Keratinocyte (primary cell): ENCODE data around the gene CLEC16A. TPM values are rescaled to one million over a fixed set of nuclear protein-coding genes. Genes with fewer than 3 reads are reported as not detected.

Experiments used
- DNase-seq: peaks from one replicate; pipeline ENCODE4 v3.0.0-alpha.2; 2011; ENCODE audit warnings: low read depth, missing footprints, low spot score
- FAIRE-seq: peaks from 2 replicates; lab custom pipeline; 2011; peaks lifted over from hg19 to GRCh38; lab: Jason Lieb, UNC
- H2AFZ ChIP-seq: 2 replicates; pipeline ENCODE4 v1.6.0; 2012; ENCODE audit warnings: low read length, control low read depth, inconsistent platforms; ENCODE audit not compliant: control insufficient read depth
- H3K27ac ChIP-seq: 2 replicates; pipeline ENCODE4 v1.5.1; 2011; ENCODE audit warnings: low read length; ENCODE audit not compliant: control insufficient read depth, insufficient read depth
- H3K27me3 ChIP-seq: 3 replicates; pipeline ENCODE4 v1.6.0; 2011; ENCODE audit warnings: low read length; ENCODE audit not compliant: control insufficient read depth, insufficient read depth; ENCODE audit errors: extremely low read depth
- H3K36me3 ChIP-seq, 2 experiments: 2 replicates in 1 of 2; 3 replicates in 1 of 2; pipeline ENCODE4 v1.5.1; 2011; ENCODE audit warnings: low read length in 2 of 2, mild to moderate bottlenecking in 1 of 2; ENCODE audit not compliant: control insufficient read depth in 2 of 2, insufficient read depth in 2 of 2; ENCODE audit errors: extremely low read depth in 1 of 2
- H3K4me1 ChIP-seq: 3 replicates; pipeline ENCODE4 v1.5.1; 2011; ENCODE audit warnings: low read length; ENCODE audit not compliant: control insufficient read depth, insufficient read depth; ENCODE audit errors: extremely low read depth
- H3K4me2 ChIP-seq: 3 replicates; pipeline ENCODE4 v1.6.0; 2011; ENCODE audit warnings: low read depth, low read length; ENCODE audit not compliant: control insufficient read depth, insufficient read depth; ENCODE audit errors: extremely low read depth
- H3K4me3 ChIP-seq, 3 experiments: fragments of 200-600 bp in 1 of 3; sonication (generic) in 1 of 3; 2 replicates in 2 of 3; 3 replicates in 1 of 3; pipeline ENCODE4 v1.5.1; 2011 to 2016; ENCODE audit warnings: low read length in 3 of 3, mild to moderate bottlenecking in 3 of 3, control low read depth in 2 of 3, inconsistent platforms in 1 of 3, low read depth in 1 of 3, mixed read lengths in 1 of 3, mixed run types in 1 of 3, moderate library complexity in 1 of 3; ENCODE audit not compliant: control insufficient read depth in 2 of 3, insufficient read depth in 2 of 3; ENCODE audit errors: extremely low read depth in 1 of 3
- H3K79me2 ChIP-seq: 2 replicates; pipeline ENCODE4 v1.6.0; 2012; ENCODE audit warnings: low read length; ENCODE audit not compliant: control insufficient read depth, insufficient read depth
- H3K9ac ChIP-seq: 3 replicates; pipeline ENCODE4 v1.6.0; 2011; ENCODE audit warnings: low read length; ENCODE audit not compliant: control insufficient read depth, insufficient read depth; ENCODE audit errors: extremely low read depth
- H3K9me1 ChIP-seq: 3 replicates; pipeline ENCODE4 v1.6.0; 2011; ENCODE audit warnings: low read length; ENCODE audit not compliant: control insufficient read depth, insufficient read depth; ENCODE audit errors: extremely low read depth
- H3K9me3 ChIP-seq: 2 replicates; pipeline ENCODE4 v1.5.1; 2012; ENCODE audit warnings: low read depth, low read length; ENCODE audit not compliant: control insufficient read depth
- H4K20me1 ChIP-seq: 3 replicates; pipeline ENCODE4 v1.6.0; 2011; ENCODE audit warnings: low read length; ENCODE audit not compliant: control insufficient read depth, insufficient read depth; ENCODE audit errors: extremely low read depth
- CTCF ChIP-seq, 3 experiments: IDR thresholded peaks in 1 of 3; conservative IDR thresholded peaks in 1 of 3; optimal IDR thresholded peaks in 1 of 3; 2 replicates in 2 of 3; 3 replicates in 1 of 3; pipeline versions ENCODE3 to v1.5.1; 2011; ENCODE audit warnings: low read length in 3 of 3, mild to moderate bottlenecking in 3 of 3, moderate library complexity in 2 of 3, control low read depth in 1 of 3, inconsistent platforms in 1 of 3; ENCODE audit not compliant: insufficient read depth in 2 of 3; ENCODE audit errors: extremely low read depth in 1 of 3
- EZH2 ChIP-seq: IDR thresholded peaks from one replicate; pipeline ENCODE4 v1.6.1; 2012; ENCODE audit warnings: inconsistent platforms, mild to moderate bottlenecking, low read length, moderate library complexity
- dilution Hi-C: fragments of 300-500 bp; cut with MboI; formaldehyde crosslinking; loops from one replicate; pipeline ENCODE4 v1.7.0; 2020; ENCODE audit warnings: low sequenced_read_pairs; ENCODE audit not compliant: extremely low pct_ligation_motif_present
- polyA plus RNA-seq, 5 experiments: library from polyadenylated mRNA; depleted of rRNA in 3 of 5; stranded (reverse) in 3 of 5; stranded (forward) in 1 of 5; unstranded in 1 of 5; fragments of >200 nt; gene quantifications; 1 replicate in 1 of 5; 2 replicates in 3 of 5; 3 replicates in 1 of 5; pipeline versions ENCODE4 v1.2.1 to v1.2.3, GENCODE V29; 2011 to 2012; ENCODE audit warnings: missing spikeins in 2 of 5, low read depth in 1 of 5, low replicate concordance in 1 of 5

CLEC16A gene
- polyA plus RNA-seq, 1 donor (not counting 4 experiments of a cell fraction or from before 2014, with no cell fraction given) = 9.5 TPM

- no peak for TF ChIP-seq CTCF (optimal IDR thresholded peaks at IDR 0.05 in 1 of 3, IDR thresholded peaks at IDR 0.05 in 1 of 3, conservative IDR thresholded peaks at IDR 0.05 in 1 of 3; ENCODE audit: extremely low read depth in 1 of 3, insufficient read depth in 2 of 3, low read length in 3 of 3)
- no peak for TF ChIP-seq EZH2
- Histone ChIP-seq H3K79me2 (no peaks in the 10 kb centered on the region), H3K4me1 (no peaks in the 10 kb centered on the region), H3K4me2 (no peak overlapping the region), H3K9me3 (no peaks in the 10 kb centered on the region), H3K27me3 (no peaks in the 10 kb centered on the region), H4K20me1 (no peaks in the 10 kb centered on the region), H3K4me3 (no peak overlapping the region), H3K27ac (no peak overlapping the region), H2AFZ (no peak overlapping the region), H3K9ac (no peak overlapping the region), H3K36me3 (no peaks in the 10 kb centered on the region), H3K9me1 (no peaks in the 10 kb centered on the region)
- dilution Hi-C loops = no loop called here
- FAIRE-seq (no peak), DNase-seq (no peak)
Measured at GRCh38 chr16:11145819-11146211, 201.5 kb downstream of the CLEC16A start.

- H4K20me1 ChIP-seq = no peaks in the 10 kb centered on the region
- H3K9me1 ChIP-seq = no peaks in the 10 kb centered on the region
- FAIRE-seq (no peak), DNase-seq (no peak)
- H2AFZ ChIP-seq = no peak overlapping the region
- H3K79me2 ChIP-seq = no peaks in the 10 kb centered on the region
- no peaks in the 10 kb centered on the region for H3K4me1 ChIP-seq
- H3K9me3 ChIP-seq = no peaks in the 10 kb centered on the region
- no peak overlapping the region for H3K9ac ChIP-seq
- dilution Hi-C loops = no loop called here
- H3K27ac ChIP-seq = no peak overlapping the region
- H3K4me2 ChIP-seq = no peak overlapping the region
- H3K4me3 ChIP-seq = no peak overlapping the region
- TF ChIP-seq CTCF (optimal IDR thresholded peaks at IDR 0.05 in 1 of 3, IDR thresholded peaks at IDR 0.05 in 1 of 3, conservative IDR thresholded peaks at IDR 0.05 in 1 of 3; ENCODE audit: extremely low read depth in 1 of 3, insufficient read depth in 2 of 3, low read length in 3 of 3) (no peak), EZH2 (no peak)
- no peaks in the 10 kb centered on the region for H3K36me3 ChIP-seq
- H3K27me3 ChIP-seq = no peaks in the 10 kb centered on the region
Measured at GRCh38 chr16:11147033-11147753, 202.8 kb downstream of the CLEC16A start.
